Vagina (tissue), 2 donors: Measurements from ENCODE around the gene SPIN1. TPM values are rescaled to one million over a fixed set of nuclear protein-coding genes. Genes with fewer than 3 reads are reported as not detected.

Experiments used
- DNase-seq, 2 donors: peaks; one replicate each; pipeline ENCODE4 v3.0.0-alpha.2; 2017; ENCODE audit errors: extremely low spot score in 2 of 2
- H3K27ac ChIP-seq: fragments of 200-600 bp; sonication (generic); one replicate; pipeline ENCODE4 v1.5.1; 2019
- H3K27me3 ChIP-seq: fragments of 200-600 bp; sonication (generic); one replicate; pipeline ENCODE4 v1.5.1; 2019
- H3K36me3 ChIP-seq, 2 donors: fragments of 200-600 bp; sonication (generic); one replicate each; pipeline ENCODE4 v1.5.1; 2017 to 2019
- H3K4me1 ChIP-seq: fragments of 200-600 bp; sonication (generic); one replicate; pipeline ENCODE4 v1.5.1; 2019
- H3K4me3 ChIP-seq, 2 donors: fragments of 200-600 bp; sonication (generic); 1 replicate in 1 of 2; 2 replicates in 1 of 2; pipeline ENCODE4 v1.5.1; 2016 to 2019
- H3K9me3 ChIP-seq: fragments of 200-600 bp; sonication (generic); one replicate; pipeline ENCODE4 v1.5.1; 2019
- CTCF ChIP-seq, 3 experiments: fragments of 450-650 bp in 2 of 3; fragments of 200-600 bp in 1 of 3; sonication (generic) in 1 of 3; IDR thresholded peaks; one replicate each; pipeline ENCODE4 v1.5.1; 2017 to 2019; ENCODE audit warnings: antibody characterized with exemption in 3 of 3, mild to moderate bottlenecking in 2 of 3, moderate library complexity in 2 of 3
- POLR2A ChIP-seq, 2 donors: fragments of 450-650 bp; IDR thresholded peaks; one replicate each; pipeline ENCODE4 v1.6.1; 2017; ENCODE audit warnings: antibody characterized with exemption in 2 of 2, mild to moderate bottlenecking in 2 of 2, moderate library complexity in 2 of 2
- POLR2AphosphoS5 ChIP-seq, 2 donors: sonication (generic); formaldehyde crosslinking; IDR thresholded peaks; one replicate each; pipeline ENCODE4 v1.9.0; 2017; ENCODE audit warnings: antibody characterized with exemption in 2 of 2, mild to moderate bottlenecking in 2 of 2, low read depth in 1 of 2; ENCODE audit not compliant: insufficient read depth in 1 of 2
- intact Hi-C: fragments of 100-400 bp; cut with DNase I; formaldehyde crosslinking; loops from one replicate; pipeline ENCODE4 v1.15.1; 2023
- total RNA-seq: library from RNA; depleted of rRNA; stranded (reverse); fragments of >200 nt; gene quantifications from one replicate; pipeline ENCODE4 v1.2.3, GENCODE V29; 2016

The SPIN1 gene
- total RNA-seq, 1 donor from 2014 or later: 72.9 TPM

GRCh38 chr9:88437210-88438146 lies 49.2 kb downstream of the SPIN1 start:
- H3K27ac ChIP-seq: no peak overlapping the region
- peaks cover 0 to 20% of the 10 kb centered on the region in 2 donors for H3K36me3 ChIP-seq
- H3K4me1 ChIP-seq: no peaks in the 10 kb centered on the region
- H3K9me3 ChIP-seq: no peaks in the 10 kb centered on the region
- H3K4me3 ChIP-seq: no peak overlapping the region
- no peak for DNase-seq
- TF ChIP-seq POLR2AphosphoS5 (IDR thresholded peaks at IDR 0.05; ENCODE audit: insufficient read depth in 1 of 2, low read depth in 1 of 2) (no peak), POLR2A (IDR thresholded peaks at IDR 0.05) (no peak), CTCF (IDR thresholded peaks at IDR 0.05) (no peak)
- H3K27me3 ChIP-seq: no peaks in the 10 kb centered on the region
- intact Hi-C loops: no loop called here

- TF ChIP-seq POLR2AphosphoS5 (IDR thresholded peaks at IDR 0.05; ENCODE audit: insufficient read depth in 1 of 2, low read depth in 1 of 2): no peak
- TF ChIP-seq CTCF (IDR thresholded peaks at IDR 0.05): no peak
- TF ChIP-seq POLR2A (IDR thresholded peaks at IDR 0.05): no peak
- no peak overlapping the region for H3K4me3 ChIP-seq
These were observed 50.6 kb downstream of the SPIN1 start for GRCh38 chr9:88438811-88439210.

GRCh38 chr9:88441301-88442007 lies 53.2 kb downstream of the SPIN1 start:
- no peaks in the 10 kb centered on the region for H3K9me3 ChIP-seq
- H3K27me3 ChIP-seq: no peaks in the 10 kb centered on the region
- TF ChIP-seq POLR2AphosphoS5 (IDR thresholded peaks at IDR 0.05; ENCODE audit: insufficient read depth in 1 of 2, low read depth in 1 of 2): no peak
- TF ChIP-seq POLR2A (IDR thresholded peaks at IDR 0.05): no peak
- TF ChIP-seq CTCF (IDR thresholded peaks at IDR 0.05): no peak
- peaks cover 0 to 6% of the 10 kb centered on the region in 2 donors for H3K36me3 ChIP-seq
- H3K27ac ChIP-seq: no peak overlapping the region
- intact Hi-C loops: no loop called here
- no peak for DNase-seq
- H3K4me1 ChIP-seq: no peaks in the 10 kb centered on the region
- no peak overlapping the region for H3K4me3 ChIP-seq

More at GRCh38 chr9:88438811-88439210, 50.6 kb downstream of the SPIN1 start:
- no peak for DNase-seq
- H3K27ac ChIP-seq: no peak overlapping the region
- intact Hi-C loops: no loop called here
- no peaks in the 10 kb centered on the region for H3K9me3 ChIP-seq
- no peaks in the 10 kb centered on the region for H3K27me3 ChIP-seq
- H3K4me1 ChIP-seq: no peaks in the 10 kb centered on the region
- H3K36me3 ChIP-seq: peaks cover 0 to 17% of the 10 kb centered on the region in 2 donors

- Histone ChIP-seq H3K27me3 (no peaks in the 10 kb centered on the region), H3K4me1 (peaks cover 8% of the 10 kb centered on the region), H3K36me3 (no peaks in the 10 kb centered on the region), H3K4me3 (no peak overlapping the region), H3K9me3 (no peaks in the 10 kb centered on the region), H3K27ac (no peak overlapping the region)
- TF ChIP-seq CTCF (IDR thresholded peaks at IDR 0.05): no peak
- no peak for TF ChIP-seq POLR2A (IDR thresholded peaks at IDR 0.05)
- no peak for TF ChIP-seq POLR2AphosphoS5 (IDR thresholded peaks at IDR 0.05; ENCODE audit: insufficient read depth in 1 of 2, low read depth in 1 of 2)
- intact Hi-C loops: no loop called here
- no peak for DNase-seq
These were observed 55.4 kb downstream of the SPIN1 start for GRCh38 chr9:88443480-88444113.
